Measurements from ENCODE around the gene FAR2.

The FAR2 gene

DNA sequence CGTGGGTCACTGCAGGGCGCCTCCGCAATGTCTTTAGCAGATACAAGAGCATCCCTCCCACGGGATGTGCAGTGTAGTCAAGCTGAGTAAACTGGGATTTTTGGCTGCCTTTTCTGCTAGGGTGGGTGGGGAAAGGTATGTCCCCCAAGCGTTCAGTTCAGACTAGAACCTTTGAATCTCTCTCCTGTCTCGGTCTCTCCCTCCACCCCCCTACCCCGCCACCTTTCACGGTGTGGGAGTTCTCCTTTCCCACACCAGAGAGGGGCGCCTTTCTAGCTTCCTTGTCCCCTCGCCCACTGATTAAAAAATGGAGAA, 525 bp upstream of the FAR2 start:
- Histone ChIP-seq H3K27ac (ENCODE audit: low read depth, low read length, poor library complexity, severe bottlenecking) (no peak overlapping the region), H3K27me3 (ENCODE audit: insufficient read depth, low read length) (no peaks in the 10 kb centered on the region), H3K4me3 (ENCODE audit: low read depth, low read length, poor library complexity, severe bottlenecking) (no peak overlapping the region), H3K4me2 (ENCODE audit: low read length) (no peak overlapping the region), H2AFZ (ENCODE audit: low read length) (no peak overlapping the region), H3F3A (ENCODE audit: insufficient read depth, low read length) (no peaks in the 10 kb centered on the region), H3K9me3 (ENCODE audit: low read length) (no peaks in the 10 kb centered on the region; the same call in 1 of the 2 replicates), H3K79me2 (ENCODE audit: insufficient read depth, low read length) (no peaks in the 10 kb centered on the region), H3K4me1 (ENCODE audit: insufficient read depth, low read length, severe bottlenecking) (peaks cover 10% of the 10 kb centered on the region), H3K9me2 (ENCODE audit: low read depth, low read length) (no peaks in the 10 kb centered on the region), H3K9ac (ENCODE audit: low read length) (no peak overlapping the region), H4K20me1 (ENCODE audit: insufficient read depth, low read length) (no peaks in the 10 kb centered on the region), H3K36me3 (ENCODE audit: insufficient read depth, low read length) (no peaks in the 10 kb centered on the region)
- TF ChIP-seq, protein P1, sequence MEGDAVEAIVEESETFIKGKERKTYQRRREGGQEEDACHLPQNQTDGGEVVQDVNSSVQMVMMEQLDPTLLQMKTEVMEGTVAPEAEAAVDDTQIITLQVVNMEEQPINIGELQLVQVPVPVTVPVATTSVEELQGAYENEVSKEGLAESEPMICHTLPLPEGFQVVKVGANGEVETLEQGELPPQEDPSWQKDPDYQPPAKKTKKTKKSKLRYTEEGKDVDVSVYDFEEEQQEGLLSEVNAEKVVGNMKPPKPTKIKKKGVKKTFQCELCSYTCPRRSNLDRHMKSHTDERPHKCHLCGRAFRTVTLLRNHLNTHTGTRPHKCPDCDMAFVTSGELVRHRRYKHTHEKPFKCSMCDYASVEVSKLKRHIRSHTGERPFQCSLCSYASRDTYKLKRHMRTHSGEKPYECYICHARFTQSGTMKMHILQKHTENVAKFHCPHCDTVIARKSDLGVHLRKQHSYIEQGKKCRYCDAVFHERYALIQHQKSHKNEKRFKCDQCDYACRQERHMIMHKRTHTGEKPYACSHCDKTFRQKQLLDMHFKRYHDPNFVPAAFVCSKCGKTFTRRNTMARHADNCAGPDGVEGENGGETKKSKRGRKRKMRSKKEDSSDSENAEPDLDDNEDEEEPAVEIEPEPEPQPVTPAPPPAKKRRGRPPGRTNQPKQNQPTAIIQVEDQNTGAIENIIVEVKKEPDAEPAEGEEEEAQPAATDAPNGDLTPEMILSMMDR (IDR thresholded peaks at IDR 0.05; ENCODE audit: low read length) = no peak
- no peak for TF ChIP-seq EZH2 (IDR thresholded peaks at IDR 0.05; ENCODE audit: borderline replicate concordance, low read length)

DNA sequence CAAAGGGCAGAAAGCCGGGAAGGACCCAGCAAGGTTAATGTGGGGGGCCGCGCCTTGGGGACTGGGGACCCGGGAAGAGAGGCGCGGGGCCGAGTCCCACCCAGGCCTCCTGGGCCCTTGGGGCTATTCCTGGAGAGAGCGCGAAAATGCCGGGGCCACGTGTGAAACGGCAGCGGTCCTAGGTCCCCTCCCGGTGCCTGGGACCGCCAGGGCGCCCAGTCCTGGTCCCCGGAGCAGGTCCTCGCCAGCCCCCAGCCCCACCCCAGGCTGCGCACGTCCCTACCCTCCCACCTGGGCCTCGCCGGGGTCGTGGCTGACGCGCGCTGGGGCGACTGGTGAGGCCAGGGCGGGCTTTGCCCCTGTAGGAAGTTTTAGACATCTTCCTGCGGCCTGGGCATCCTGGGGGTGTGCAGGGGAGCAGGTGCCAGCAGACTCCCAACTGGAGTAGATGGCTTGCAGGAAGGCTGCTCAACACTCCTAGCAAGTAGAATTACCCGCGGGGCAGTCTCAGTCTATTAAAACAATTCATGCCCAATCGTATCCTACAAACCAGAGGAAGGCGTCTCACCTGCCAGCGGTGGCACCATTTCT, 708 bp downstream of the FAR2 start:
- Histone ChIP-seq H3K9me2 (ENCODE audit: low read depth, low read length) (no peaks in the 10 kb centered on the region), H3K36me3 (ENCODE audit: insufficient read depth, low read length) (no peaks in the 10 kb centered on the region), H3K27ac (ENCODE audit: low read depth, low read length, poor library complexity, severe bottlenecking) (no peak overlapping the region), H3K4me1 (ENCODE audit: insufficient read depth, low read length, severe bottlenecking) (peaks cover 14% of the 10 kb centered on the region), H3K9me3 (ENCODE audit: low read length) (no peaks in the 10 kb centered on the region; the same call in 1 of the 2 replicates), H3K27me3 (ENCODE audit: insufficient read depth, low read length) (no peaks in the 10 kb centered on the region), H2AFZ (ENCODE audit: low read length) (no peak overlapping the region), H4K20me1 (ENCODE audit: insufficient read depth, low read length) (no peaks in the 10 kb centered on the region), H3K4me3 (ENCODE audit: low read depth, low read length, poor library complexity, severe bottlenecking) (no peak overlapping the region), H3F3A (ENCODE audit: insufficient read depth, low read length) (no peaks in the 10 kb centered on the region), H3K79me2 (ENCODE audit: insufficient read depth, low read length) (no peaks in the 10 kb centered on the region), H3K9ac (ENCODE audit: low read length) (no peak overlapping the region), H3K4me2 (ENCODE audit: low read length) (no peak overlapping the region)
- TF ChIP-seq, protein P1 (IDR thresholded peaks at IDR 0.05; ENCODE audit: low read length) = no peak
- TF ChIP-seq EZH2 (IDR thresholded peaks at IDR 0.05; ENCODE audit: borderline replicate concordance, low read length) = no peak

DNA sequence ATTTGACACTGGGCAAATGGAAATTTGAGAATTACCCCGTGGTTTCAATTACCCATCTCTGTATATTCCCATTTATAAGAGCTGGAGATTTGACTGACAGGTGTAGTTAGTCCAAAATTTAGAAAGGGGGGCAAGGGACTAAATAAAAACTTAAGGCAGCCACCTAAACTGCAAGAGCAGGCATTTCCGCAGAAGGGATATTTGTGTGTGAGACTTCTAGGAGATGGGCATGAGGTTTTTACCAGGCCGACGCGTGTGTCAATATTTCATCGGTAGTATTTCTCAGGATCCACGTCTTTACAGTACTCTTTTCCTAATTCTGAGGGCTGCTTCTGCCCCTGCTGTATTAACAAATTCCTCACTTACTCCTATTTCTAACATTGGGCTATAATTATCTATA, 1.4 kb downstream of the FAR2 start:
- H3K4me1 ChIP-seq (ENCODE audit: insufficient read depth, low read length, severe bottlenecking) = peaks cover 21% of the 10 kb centered on the region
- no peaks in the 10 kb centered on the region for H3K27me3 ChIP-seq (ENCODE audit: insufficient read depth, low read length)
- H2AFZ ChIP-seq (ENCODE audit: low read length) = no peak overlapping the region
- H3K9ac ChIP-seq (ENCODE audit: low read length) = no peak overlapping the region
- no peak overlapping the region for H3K4me2 ChIP-seq (ENCODE audit: low read length)
- no peak overlapping the region for H3K27ac ChIP-seq (ENCODE audit: low read depth, low read length, poor library complexity, severe bottlenecking)
- H3K4me3 ChIP-seq (ENCODE audit: low read depth, low read length, poor library complexity, severe bottlenecking) = no peak overlapping the region
- H3F3A ChIP-seq (ENCODE audit: insufficient read depth, low read length) = no peaks in the 10 kb centered on the region
- TF ChIP-seq, protein P1 (IDR thresholded peaks at IDR 0.05; ENCODE audit: low read length) = no peak
- no peak for TF ChIP-seq EZH2 (IDR thresholded peaks at IDR 0.05; ENCODE audit: borderline replicate concordance, low read length)
- no peaks in the 10 kb centered on the region for H3K36me3 ChIP-seq (ENCODE audit: insufficient read depth, low read length)
- H4K20me1 ChIP-seq (ENCODE audit: insufficient read depth, low read length) = no peaks in the 10 kb centered on the region
- no peaks in the 10 kb centered on the region; the same call in 1 of the 2 replicates for H3K9me3 ChIP-seq (ENCODE audit: low read length)
- H3K79me2 ChIP-seq (ENCODE audit: insufficient read depth, low read length) = no peaks in the 10 kb centered on the region
- H3K9me2 ChIP-seq (ENCODE audit: low read depth, low read length) = no peaks in the 10 kb centered on the region
